Kidney (tissue), 14 donors: ENCODE measurements around the gene STIP1. TPM values are rescaled to one million over a fixed set of nuclear protein-coding genes. Genes with fewer than 3 reads are reported as not detected.

Source experiments
- DNase-seq, 5 donors: peaks; one replicate each; pipeline ENCODE4 v3.0.0-alpha.2; 2013 to 2020
- FAIRE-seq: peaks from 2 replicates; lab custom pipeline; 2012; peaks lifted over from hg19 to GRCh38; lab: Jason Lieb, UNC
- H3K27ac ChIP-seq, 2 donors: one replicate each; pipeline ENCODE4 v1.7.0; 2013; ENCODE audit warnings: low read depth in 2 of 2, low read length in 2 of 2, inconsistent platforms in 1 of 2
- H3K27me3 ChIP-seq: one replicate; pipeline ENCODE4 v1.7.1; 2013; ENCODE audit warnings: low read length, inconsistent platforms; ENCODE audit not compliant: control insufficient read depth, insufficient read depth
- H3K36me3 ChIP-seq, 3 donors: one replicate each; pipeline versions ENCODE4 v1.7.0 to v1.7.1; 2013; ENCODE audit warnings: low read length in 3 of 3, control low read depth in 1 of 3, inconsistent platforms in 1 of 3; ENCODE audit not compliant: insufficient read depth in 3 of 3, control insufficient read depth in 2 of 3
- H3K4me1 ChIP-seq, 3 donors: one replicate each; pipeline versions ENCODE4 v1.7.0 to v1.7.1; 2013; ENCODE audit warnings: low read length in 3 of 3, inconsistent platforms in 1 of 3, low read depth in 1 of 3; ENCODE audit not compliant: control insufficient read depth in 2 of 3, insufficient read depth in 2 of 3
- H3K4me3 ChIP-seq, 3 donors: one replicate each; pipeline versions ENCODE4 v1.7.0 to v1.8.1; 2013; ENCODE audit warnings: low read length in 3 of 3, control low read depth in 1 of 3, inconsistent platforms in 1 of 3
- H3K9ac ChIP-seq, 3 donors: one replicate each; pipeline versions ENCODE4 v1.7.0 to v1.7.1; 2013; ENCODE audit warnings: low read length in 3 of 3, control low read depth in 1 of 3, inconsistent platforms in 1 of 3
- H3K9me3 ChIP-seq, 3 donors: one replicate each; pipeline versions ENCODE4 v1.7.0 to v1.7.1; 2013; ENCODE audit warnings: low read length in 3 of 3, control low read depth in 1 of 3, inconsistent platforms in 1 of 3; ENCODE audit not compliant: control insufficient read depth in 2 of 3, insufficient read depth in 1 of 3
- CTCF ChIP-seq: IDR thresholded peaks from 3 replicates; pipeline ENCODE4 v1.5.1; 2012; ENCODE audit warnings: mild to moderate bottlenecking, moderate library complexity, borderline replicate concordance; ENCODE audit not compliant: insufficient read depth; ENCODE audit errors: extremely low read depth
- intact Hi-C: fragments of 100-400 bp; cut with DNase I; formaldehyde crosslinking; loops from one replicate; pipeline ENCODE4 v1.11.1; 2022
- polyA plus RNA-seq: library from polyadenylated mRNA; stranded (reverse); fragments of 350-450 nt; fragmentation: Illumina TruSeq; extraction: RNeasy Lipid Tissue Mini Kit (QIAGEN cat#74804); gene quantifications from one replicate; pipeline ENCODE4 v1.2.3, GENCODE V29; 2014; ENCODE audit warnings: low read depth, low replicate concordance; ENCODE audit not compliant: insufficient read depth
- total RNA-seq: library from RNA; stranded (reverse); fragmentation: NEBNext Ultra II Directional; extraction: Animal tissue kit (Norgen Biotek cat#: 25700); gene quantifications from one replicate; pipeline ENCODE4 v1.2.1, GENCODE V29; 2021
- donor health status: control.
- donor health status: control.
- donor health status: control.
- donor health status: control.
- donor health status: control.
- donor health status: DM: yes; HTN: yes; CAD: no.
- donor health status: Normal renal cell carcinoma (clear cell type).

STIP1 gene
- total and polyA plus RNA-seq, 2 donors from 2014 or later = 81.2 to 86.0 TPM

- no peak for TF ChIP-seq CTCF
- FAIRE-seq (no peak), DNase-seq (peak in 1 of 5 donors; percentile 82)
- H3K27ac ChIP-seq = peak overlapping the region in 1 of 2 donors; percentile 7
- peak overlapping the region in 2 of 3 donors; percentile 78 to 80 for H3K9ac ChIP-seq
- no peaks in the 10 kb centered on the region for H3K9me3 ChIP-seq
- intact Hi-C loops = no loop called here
- H3K36me3 ChIP-seq = peaks cover 0 to 6% (median 0%) of the 10 kb centered on the region in 3 donors
- peak overlapping the region; percentile 57 to 74 (median 71) for H3K4me3 ChIP-seq
- H3K27me3 ChIP-seq = no peaks in the 10 kb centered on the region
- H3K4me1 ChIP-seq = peaks cover 0 to 26% (median 5%) of the 10 kb centered on the region in 3 donors
Observed at GRCh38 chr11:64251753-64252002, 65.7 kb downstream of the STIP1 start.

- intact Hi-C loops = no loop called here
Observed at GRCh38 chr11:64252003-64252872, 66.3 kb downstream of the STIP1 start.

GRCh38 chr11:64253043-64253442 lies 67.1 kb downstream of the STIP1 start:
- no peak overlapping the region for H3K9ac ChIP-seq
- FAIRE-seq = no peak
- DNase-seq = no peak
- no peak overlapping the region for H3K4me3 ChIP-seq
- peaks cover 0 to 6% (median 0%) of the 10 kb centered on the region in 3 donors for H3K36me3 ChIP-seq
- intact Hi-C loops = no loop called here
- TF ChIP-seq CTCF = no peak
- H3K4me1 ChIP-seq = peaks cover 0 to 22% (median 5%) of the 10 kb centered on the region in 3 donors
- H3K9me3 ChIP-seq = no peaks in the 10 kb centered on the region
- no peak overlapping the region for H3K27ac ChIP-seq
- H3K27me3 ChIP-seq = no peaks in the 10 kb centered on the region

More at GRCh38 chr11:64252003-64252872, 66.3 kb downstream of the STIP1 start:
- Histone ChIP-seq H3K9ac (peak overlapping the region in 2 of 3 donors; percentile 78 to 80), H3K27ac (peak overlapping the region; percentile 7 to 32), H3K27me3 (no peaks in the 10 kb centered on the region), H3K4me3 (peak overlapping the region; percentile 57 to 74 (median 71)), H3K36me3 (peaks cover 0 to 6% (median 0%) of the 10 kb centered on the region in 3 donors), H3K4me1 (peaks cover 0 to 26% (median 5%) of the 10 kb centered on the region in 3 donors), H3K9me3 (no peaks in the 10 kb centered on the region)
- peak in 1 of 5 donors; percentile 77 for DNase-seq
- peak; percentile 8 for TF ChIP-seq CTCF
- FAIRE-seq = no peak
